K562 (cell line): ENCODE results near the gene TOMM70. TPM values are rescaled to one million over a fixed set of nuclear protein-coding genes. Genes with fewer than 3 reads are reported as not detected.

Experiments used
- CEBPZ ChIP-seq: fragments of 150-350 bp; IDR thresholded peaks from 2 replicates; pipeline ENCODE4 v1.6.1; 2014; ENCODE audit warnings: low read depth, mild to moderate bottlenecking, low read length, borderline replicate concordance
- MAFG ChIP-seq: fragments of 450-650 bp; conservative IDR thresholded peaks from 2 replicates; pipeline ENCODE4 v1.6.1; 2016; ENCODE audit warnings: missing genetic modification characterization, missing compliant biosample characterization
- RAD21 ChIP-seq, 2 experiments: fragments of 250-450 bp in 1 of 2; fragments of 450-650 bp in 1 of 2; sonication (Bioruptor Pico) in 1 of 2; formaldehyde crosslinking in 1 of 2; IDR thresholded peaks in 1 of 2; conservative IDR thresholded peaks in 1 of 2; 2 replicates each; pipeline versions ENCODE4 v1.4.0 to v1.8.0; 2020 to 2022; ENCODE audit warnings: mild to moderate bottlenecking in 2 of 2, moderate library complexity in 1 of 2
- RREB1 ChIP-seq: fragments of 250-450 bp; sonication (Bioruptor Pico); IDR thresholded peaks from 2 replicates; pipeline ENCODE4 v1.4.0; 2020
- TEAD1 ChIP-seq, 2 experiments: fragments of 450-650 bp in 1 of 2; sonication (generic) in 1 of 2; formaldehyde crosslinking; IDR thresholded peaks; 2 replicates each; pipeline versions ENCODE4 v1.4.0 to v1.8.0; 2020 to 2022; ENCODE audit warnings: mild to moderate bottlenecking in 2 of 2, missing genetic modification reagents in 1 of 2
- ZBTB12 ChIP-seq: fragments of 250-450 bp; sonication (Bioruptor Pico); IDR thresholded peaks from 2 replicates; pipeline ENCODE4 v1.4.0; 2020
- polyA plus RNA-seq, 8 experiments: library from polyadenylated mRNA; depleted of rRNA in 4 of 8; stranded (reverse) in 5 of 8; unstranded in 3 of 8; fragments of >200 nt; fragmentation: Nextera tagmentation in 2 of 8; fragmentation: Illumina TruSeq in 1 of 8; extraction: Ambion mirVana in 2 of 8; extraction: Trizol in 1 of 8; gene quantifications; 2 replicates each; pipeline versions ENCODE4 v1.2.1 to v1.2.3, GENCODE V29; 2011 to 2014; ENCODE audit warnings: inconsistent platforms in 1 of 8, missing spikeins in 1 of 8
- total RNA-seq, 7 experiments: library from RNA; depleted of rRNA in 6 of 7; stranded (reverse); fragments of >200 nt in 6 of 7; fragmentation: Illumina TruSeq in 2 of 7; extraction: Trizol in 2 of 7; gene quantifications; 2 replicates each; pipeline versions ENCODE4 v1.2.1 to v1.2.3, GENCODE V29; 2011 to 2021; ENCODE audit warnings: low replicate concordance in 1 of 7
- TF ChIP-seq, protein P1 (sequence below): fragments of 250-450 bp; sonication (Bioruptor Pico); IDR thresholded peaks from 2 replicates; pipeline ENCODE4 v1.8.0; 2021; ENCODE audit warnings: borderline replicate concordance, mild to moderate bottlenecking, moderate library complexity; ENCODE audit not compliant: poor library complexity, severe bottlenecking
- TF ChIP-seq, protein P2 (sequence below), 2 experiments: IDR thresholded peaks; 2 replicates each; pipeline ENCODE4 v1.6.1; 2012; ENCODE audit warnings: improper control_type of control experiment in 2 of 2, low read depth in 2 of 2, low read length in 2 of 2, borderline replicate concordance in 1 of 2
- TF ChIP-seq, protein P3 (sequence below): sonication (generic); formaldehyde crosslinking; IDR thresholded peaks from 2 replicates; pipeline ENCODE4 v1.8.1; 2023; ENCODE audit warnings: mild to moderate bottlenecking, missing genetic modification reagents

TOMM70 gene
- total and polyA plus RNA-seq, 9 of the 15 experiments (the other 6 are each of a cell fraction or from before 2014, with no cell fraction given) = 17.5 to 75.6 (median 54.9) TPM

DNA sequence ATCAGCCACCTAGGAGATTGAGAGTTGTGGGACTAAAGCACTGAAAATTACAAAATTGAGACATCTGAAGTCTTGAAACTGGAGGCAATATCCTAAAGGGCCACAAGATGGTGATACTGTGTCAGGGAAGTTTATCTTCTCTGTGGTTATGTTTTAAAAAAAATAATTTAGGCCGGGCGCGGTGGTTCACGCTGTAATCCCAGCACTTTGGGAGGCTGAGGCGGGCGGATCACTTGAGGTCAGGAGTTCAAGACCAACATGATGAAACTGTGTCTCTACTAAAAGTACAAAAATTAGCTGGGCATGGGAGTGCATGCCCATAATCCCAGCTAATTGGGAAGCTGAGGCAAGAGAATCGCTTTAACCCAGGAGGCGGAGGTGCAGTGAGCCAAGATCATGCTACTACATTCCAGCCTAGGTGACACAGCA lies 84.2 kb downstream of the TOMM70 start (continued):
- no peak for TF ChIP-seq ZBTB12 (CRISPR knock-in tag)
- no peak for TF ChIP-seq TEAD1 (CRISPR knock-in tag; IDR thresholded peaks at IDR 0.05)
- TF ChIP-seq CEBPZ = no peak
- TF ChIP-seq RAD21 (CRISPR knock-in tag; conservative IDR thresholded peaks at IDR 0.05 in 1 of 2, IDR thresholded peaks at IDR 0.05 in 1 of 2) = peak; percentile 61 to 66
- TF ChIP-seq, protein P1, sequence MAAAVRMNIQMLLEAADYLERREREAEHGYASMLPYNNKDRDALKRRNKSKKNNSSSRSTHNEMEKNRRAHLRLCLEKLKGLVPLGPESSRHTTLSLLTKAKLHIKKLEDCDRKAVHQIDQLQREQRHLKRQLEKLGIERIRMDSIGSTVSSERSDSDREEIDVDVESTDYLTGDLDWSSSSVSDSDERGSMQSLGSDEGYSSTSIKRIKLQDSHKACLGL (CRISPR knock-in tag) = no peak
- TF ChIP-seq, protein P2, sequence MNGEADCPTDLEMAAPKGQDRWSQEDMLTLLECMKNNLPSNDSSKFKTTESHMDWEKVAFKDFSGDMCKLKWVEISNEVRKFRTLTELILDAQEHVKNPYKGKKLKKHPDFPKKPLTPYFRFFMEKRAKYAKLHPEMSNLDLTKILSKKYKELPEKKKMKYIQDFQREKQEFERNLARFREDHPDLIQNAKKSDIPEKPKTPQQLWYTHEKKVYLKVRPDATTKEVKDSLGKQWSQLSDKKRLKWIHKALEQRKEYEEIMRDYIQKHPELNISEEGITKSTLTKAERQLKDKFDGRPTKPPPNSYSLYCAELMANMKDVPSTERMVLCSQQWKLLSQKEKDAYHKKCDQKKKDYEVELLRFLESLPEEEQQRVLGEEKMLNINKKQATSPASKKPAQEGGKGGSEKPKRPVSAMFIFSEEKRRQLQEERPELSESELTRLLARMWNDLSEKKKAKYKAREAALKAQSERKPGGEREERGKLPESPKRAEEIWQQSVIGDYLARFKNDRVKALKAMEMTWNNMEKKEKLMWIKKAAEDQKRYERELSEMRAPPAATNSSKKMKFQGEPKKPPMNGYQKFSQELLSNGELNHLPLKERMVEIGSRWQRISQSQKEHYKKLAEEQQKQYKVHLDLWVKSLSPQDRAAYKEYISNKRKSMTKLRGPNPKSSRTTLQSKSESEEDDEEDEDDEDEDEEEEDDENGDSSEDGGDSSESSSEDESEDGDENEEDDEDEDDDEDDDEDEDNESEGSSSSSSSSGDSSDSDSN (IDR thresholded peaks at IDR 0.05; ENCODE audit: borderline replicate concordance in 1 of 2, low read depth in 2 of 2, low read length in 2 of 2) = no peak
- TF ChIP-seq, protein P3, sequence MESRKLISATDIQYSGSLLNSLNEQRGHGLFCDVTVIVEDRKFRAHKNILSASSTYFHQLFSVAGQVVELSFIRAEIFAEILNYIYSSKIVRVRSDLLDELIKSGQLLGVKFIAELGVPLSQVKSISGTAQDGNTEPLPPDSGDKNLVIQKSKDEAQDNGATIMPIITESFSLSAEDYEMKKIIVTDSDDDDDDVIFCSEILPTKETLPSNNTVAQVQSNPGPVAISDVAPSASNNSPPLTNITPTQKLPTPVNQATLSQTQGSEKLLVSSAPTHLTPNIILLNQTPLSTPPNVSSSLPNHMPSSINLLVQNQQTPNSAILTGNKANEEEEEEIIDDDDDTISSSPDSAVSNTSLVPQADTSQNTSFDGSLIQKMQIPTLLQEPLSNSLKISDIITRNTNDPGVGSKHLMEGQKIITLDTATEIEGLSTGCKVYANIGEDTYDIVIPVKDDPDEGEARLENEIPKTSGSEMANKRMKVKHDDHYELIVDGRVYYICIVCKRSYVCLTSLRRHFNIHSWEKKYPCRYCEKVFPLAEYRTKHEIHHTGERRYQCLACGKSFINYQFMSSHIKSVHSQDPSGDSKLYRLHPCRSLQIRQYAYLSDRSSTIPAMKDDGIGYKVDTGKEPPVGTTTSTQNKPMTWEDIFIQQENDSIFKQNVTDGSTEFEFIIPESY (CRISPR knock-in tag) = no peak
- TF ChIP-seq MAFG (tag) = no peak
- TF ChIP-seq RREB1 = no peak
